ENCODE data around the gene C1orf35. TPM values are rescaled to one million over a fixed set of nuclear protein-coding genes. Genes with fewer than 3 reads are reported as not detected.

The C1orf35 gene
- total and polyA plus RNA-seq, 9 of the 15 experiments (the other 6 are each of a cell fraction or from before 2014, with no cell fraction given) = 3.2 to 48.7 (median 12.5) TPM

DNA sequence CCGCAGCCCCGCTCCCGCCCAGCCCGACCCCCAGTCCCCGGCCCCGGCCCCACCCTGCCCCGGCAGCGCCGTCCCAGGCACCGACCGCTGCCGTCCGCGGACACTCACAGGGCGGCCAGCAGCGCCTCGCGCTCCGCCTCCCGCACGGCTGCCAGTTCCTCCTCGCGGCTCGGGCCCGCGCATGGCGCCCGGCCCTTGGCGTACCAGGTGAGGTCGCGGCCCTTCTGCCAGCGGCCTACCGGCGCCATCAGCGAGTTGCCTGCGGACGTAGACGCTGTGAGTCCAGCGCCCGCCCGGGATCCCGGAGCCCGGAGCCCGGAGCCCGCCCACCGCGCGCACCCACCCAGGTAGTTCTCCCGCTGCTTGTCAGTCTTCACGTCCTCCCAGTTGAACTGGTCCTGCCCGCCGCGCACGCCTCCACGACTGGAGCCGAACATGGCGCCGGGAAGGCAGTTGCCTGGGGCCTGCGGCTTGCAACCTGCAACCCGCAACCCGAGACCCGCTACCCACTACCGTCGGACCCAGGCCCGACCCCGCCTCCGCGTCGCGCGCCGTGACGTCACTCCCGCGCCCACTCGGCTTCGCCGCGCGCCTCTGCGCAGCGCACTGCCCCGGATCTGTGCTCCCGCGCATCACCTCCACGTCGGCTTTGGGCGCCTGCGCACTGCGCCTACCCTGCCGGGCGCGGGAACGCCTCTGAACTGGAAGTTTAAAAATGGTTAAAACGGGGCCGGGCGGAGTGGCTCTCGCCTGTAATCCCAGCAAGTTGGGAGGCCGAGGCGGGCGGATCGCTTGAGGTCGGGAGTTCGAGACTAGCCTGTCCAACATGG is at the start of gene C1orf35 (continued):
- TF ChIP-seq, protein P1, sequence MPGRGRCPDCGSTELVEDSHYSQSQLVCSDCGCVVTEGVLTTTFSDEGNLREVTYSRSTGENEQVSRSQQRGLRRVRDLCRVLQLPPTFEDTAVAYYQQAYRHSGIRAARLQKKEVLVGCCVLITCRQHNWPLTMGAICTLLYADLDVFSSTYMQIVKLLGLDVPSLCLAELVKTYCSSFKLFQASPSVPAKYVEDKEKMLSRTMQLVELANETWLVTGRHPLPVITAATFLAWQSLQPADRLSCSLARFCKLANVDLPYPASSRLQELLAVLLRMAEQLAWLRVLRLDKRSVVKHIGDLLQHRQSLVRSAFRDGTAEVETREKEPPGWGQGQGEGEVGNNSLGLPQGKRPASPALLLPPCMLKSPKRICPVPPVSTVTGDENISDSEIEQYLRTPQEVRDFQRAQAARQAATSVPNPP (IDR thresholded peaks at IDR 0.05; ENCODE audit: borderline replicate concordance, insufficient read depth, insufficient read length) = no peak
- TF ChIP-seq PTTG1 (tag; IDR thresholded peaks at IDR 0.05; ENCODE audit: low read depth) (no peak), MBD2 (IDR thresholded peaks at IDR 0.05; ENCODE audit: borderline replicate concordance, low read depth) (peak; percentile 72; the same call in 1 of the 2 replicates), ATF1 (CRISPR knock-in tag; IDR thresholded peaks at IDR 0.05) (peak; percentile 97), ATF1 (tag; IDR thresholded peaks at IDR 0.05) (peak; percentile 100), ARID2 (IDR thresholded peaks at IDR 0.05) (no peak), ZNF12 (CRISPR knock-in tag; IDR thresholded peaks at IDR 0.05) (no peak), SIN3B (IDR thresholded peaks at IDR 0.05; ENCODE audit: low read depth) (peak; percentile 97), CBX1 (IDR thresholded peaks at IDR 0.05; ENCODE audit: low read depth) (no peak; the same call in 1 of the 2 replicates), ZKSCAN1 (IDR thresholded peaks at IDR 0.05; ENCODE audit: low read depth, low read length) (peak; percentile 84), PHF8 (IDR thresholded peaks at IDR 0.05; ENCODE audit: borderline replicate concordance, low read length) (peak; percentile 80), MTA3 (IDR thresholded peaks at IDR 0.05; ENCODE audit: borderline replicate concordance) (peak; percentile 80; the same call in 1 of the 2 replicates), PCBP1 (IDR thresholded peaks at IDR 0.05; ENCODE audit: low read depth, low read length, poor library complexity, severe bottlenecking) (peak; percentile 71), KDM5B (IDR thresholded peaks at IDR 0.05; ENCODE audit: insufficient replicate concordance, low read depth, low read length) (peak; percentile 27), TGIF2 (CRISPR knock-in tag; IDR thresholded peaks at IDR 0.05) (peak; percentile 27; the same call in 1 of the 2 replicates), CAMTA2 (CRISPR knock-in tag; conservative IDR thresholded peaks at IDR 0.05) (no peak), NR3C1 (CRISPR knock-in tag; IDR thresholded peaks at IDR 0.05) (peak; percentile 78; the same call in 1 of the 2 replicates), DMBX1 (CRISPR knock-in tag; IDR thresholded peaks at IDR 0.05; ENCODE audit: borderline replicate concordance) (peak; percentile 11; the same call in 1 of the 2 replicates), HMGN3 (IDR thresholded peaks at IDR 0.05; ENCODE audit: borderline replicate concordance, extremely low read depth, insufficient read length, low read depth, low read length) (peak; percentile 20), RFX5 (IDR thresholded peaks at IDR 0.05; ENCODE audit: low read depth, low read length) (peak; percentile 17; the same call in 1 of the 2 replicates), ZC3H8 (IDR thresholded peaks at IDR 0.05) (no peak)
- TF ChIP-seq, protein P2, sequence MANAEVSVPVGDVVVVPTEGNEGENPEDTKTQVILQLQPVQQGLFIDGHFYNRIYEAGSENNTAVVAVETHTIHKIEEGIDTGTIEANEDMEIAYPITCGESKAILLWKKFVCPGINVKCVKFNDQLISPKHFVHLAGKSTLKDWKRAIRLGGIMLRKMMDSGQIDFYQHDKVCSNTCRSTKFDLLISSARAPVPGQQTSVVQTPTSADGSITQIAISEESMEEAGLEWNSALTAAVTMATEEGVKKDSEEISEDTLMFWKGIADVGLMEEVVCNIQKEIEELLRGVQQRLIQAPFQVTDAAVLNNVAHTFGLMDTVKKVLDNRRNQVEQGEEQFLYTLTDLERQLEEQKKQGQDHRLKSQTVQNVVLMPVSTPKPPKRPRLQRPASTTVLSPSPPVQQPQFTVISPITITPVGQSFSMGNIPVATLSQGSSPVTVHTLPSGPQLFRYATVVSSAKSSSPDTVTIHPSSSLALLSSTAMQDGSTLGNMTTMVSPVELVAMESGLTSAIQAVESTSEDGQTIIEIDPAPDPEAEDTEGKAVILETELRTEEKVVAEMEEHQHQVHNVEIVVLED (CRISPR knock-in tag; IDR thresholded peaks at IDR 0.05) = peak; percentile 96
- TF ChIP-seq, protein P3, sequence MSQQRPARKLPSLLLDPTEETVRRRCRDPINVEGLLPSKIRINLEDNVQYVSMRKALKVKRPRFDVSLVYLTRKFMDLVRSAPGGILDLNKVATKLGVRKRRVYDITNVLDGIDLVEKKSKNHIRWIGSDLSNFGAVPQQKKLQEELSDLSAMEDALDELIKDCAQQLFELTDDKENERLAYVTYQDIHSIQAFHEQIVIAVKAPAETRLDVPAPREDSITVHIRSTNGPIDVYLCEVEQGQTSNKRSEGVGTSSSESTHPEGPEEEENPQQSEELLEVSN (IDR thresholded peaks at IDR 0.05; ENCODE audit: borderline replicate concordance in 1 of 2, extremely low read depth in 1 of 2, insufficient read depth in 1 of 2, insufficient read length in 1 of 2, low read depth in 1 of 2, low read length in 1 of 2, poor library complexity in 1 of 2, severe bottlenecking in 1 of 2) = peak; percentile 98 to 99
